Raji (cell line): Measurements from ENCODE around the gene KIAA0040.

Source experiments
- POLR2A ChIP-seq: IDR thresholded peaks from 2 replicates; pipeline ENCODE4 v1.6.1; 2011; ENCODE audit warnings: low read depth, low read length, control low read depth; ENCODE audit not compliant: insufficient read depth

The KIAA0040 gene

GRCh38 chr1:175136246-175136645, 56.3 kb downstream of the KIAA0040 start:
- no peak for TF ChIP-seq POLR2A

DNA sequence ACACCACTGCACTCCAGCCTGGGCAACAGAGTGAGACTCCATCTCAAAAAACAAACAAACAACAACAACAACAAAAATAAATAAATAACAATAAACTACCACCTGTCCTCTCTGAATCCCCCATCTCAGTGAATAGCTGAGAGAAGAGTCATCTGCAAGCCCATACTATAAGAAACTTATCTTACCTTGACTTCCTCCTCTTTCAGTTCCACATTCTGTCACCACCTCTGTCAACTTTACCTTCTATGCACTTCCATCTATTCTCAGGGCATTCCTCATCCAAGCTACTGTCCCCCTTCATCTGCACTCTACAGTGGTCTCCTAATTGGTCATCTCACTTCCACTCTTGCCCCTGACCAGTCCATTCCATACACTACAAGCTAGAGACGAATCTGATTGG, 58.1 kb downstream of the KIAA0040 start:
- TF ChIP-seq POLR2A, result no peak

- no peak for TF ChIP-seq POLR2A
Observed at GRCh38 chr1:175133673-175134435, 58.7 kb downstream of the KIAA0040 start.

- no peak for TF ChIP-seq POLR2A
Observed at GRCh38 chr1:175132436-175132835, 60.1 kb downstream of the KIAA0040 start.

GRCh38 chr1:175131095-175131494, 61.5 kb downstream of the KIAA0040 start:
- TF ChIP-seq POLR2A, result no peak

DNA sequence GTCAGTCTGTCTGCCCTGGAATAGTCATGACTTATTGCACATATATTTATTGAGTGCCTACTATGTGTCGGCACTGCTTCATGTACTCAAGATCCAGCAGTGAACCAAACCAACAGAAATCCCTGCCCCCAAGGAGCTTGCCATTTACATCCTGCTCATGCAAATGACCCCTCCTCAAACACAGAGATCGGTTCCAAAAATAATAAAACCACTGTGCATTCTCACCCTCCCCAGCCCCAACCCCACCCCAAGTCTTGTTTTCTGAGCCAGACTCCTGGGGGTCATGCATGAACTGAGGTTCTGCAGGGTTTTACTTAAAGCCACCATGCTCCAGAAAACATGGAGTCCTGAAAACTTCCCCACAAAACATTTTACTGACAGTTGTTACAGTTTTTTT, 61.9 kb downstream of the KIAA0040 start:
- TF ChIP-seq POLR2A, result no peak

DNA sequence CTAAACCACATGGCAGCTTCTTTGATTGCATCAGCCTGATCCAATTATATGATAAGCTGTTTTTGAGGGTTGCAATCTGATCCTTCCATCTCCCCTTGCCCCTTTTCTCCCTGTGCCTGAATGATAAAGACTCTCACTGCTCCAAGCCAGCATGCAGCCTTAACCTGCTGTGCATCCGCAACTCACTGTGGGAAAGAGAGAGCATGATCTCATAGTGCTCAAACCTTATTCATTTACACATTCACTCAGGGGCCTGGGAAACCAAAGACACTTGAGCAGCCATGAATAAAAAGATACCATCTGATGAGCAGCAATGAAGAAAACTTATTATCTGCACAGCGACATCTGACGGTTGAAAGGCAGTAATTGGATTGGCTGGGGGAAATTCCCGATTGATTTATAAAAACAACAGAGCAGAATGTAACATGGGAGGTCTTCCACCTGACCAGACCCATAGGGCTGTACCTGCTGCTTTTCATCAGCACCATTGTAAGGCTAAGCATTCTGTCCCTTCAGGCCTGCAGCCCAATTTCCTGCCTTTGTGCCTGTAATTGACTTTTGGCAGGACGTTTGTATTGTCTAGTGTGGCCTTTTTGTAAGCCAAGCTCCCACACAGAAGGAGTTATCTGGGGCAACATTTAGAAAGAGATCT, 62.5 kb downstream of the KIAA0040 start:
- no peak for TF ChIP-seq POLR2A

GRCh38 chr1:175129644-175129996, 63.0 kb downstream of the KIAA0040 start:
- no peak for TF ChIP-seq POLR2A

- TF ChIP-seq POLR2A, result no peak
Observed at GRCh38 chr1:175129182-175129581, 63.4 kb downstream of the KIAA0040 start.

GRCh38 chr1:175128523-175128922, 64.1 kb downstream of the KIAA0040 start:
- no peak for TF ChIP-seq POLR2A

DNA sequence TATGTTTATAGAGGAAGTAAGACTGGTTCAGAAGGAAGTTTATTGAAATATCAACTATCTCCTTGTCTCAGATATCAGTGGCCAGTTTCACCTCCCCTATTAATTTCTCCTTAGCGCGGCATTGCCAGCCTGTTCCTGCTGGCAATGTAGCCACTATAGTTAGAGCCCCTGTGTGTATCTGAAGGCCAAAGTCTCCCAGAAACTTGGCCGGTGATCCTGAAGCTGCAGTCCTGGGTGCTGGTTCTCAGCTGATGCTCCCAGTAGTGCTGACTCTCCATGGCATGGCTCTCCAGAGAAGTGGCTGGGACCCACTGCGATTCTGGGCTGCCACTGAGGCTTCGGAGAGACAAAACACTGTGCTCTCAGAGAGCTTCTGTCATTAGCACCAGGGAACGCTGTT, 65.0 kb downstream of the KIAA0040 start:
- TF ChIP-seq POLR2A, result no peak

DNA sequence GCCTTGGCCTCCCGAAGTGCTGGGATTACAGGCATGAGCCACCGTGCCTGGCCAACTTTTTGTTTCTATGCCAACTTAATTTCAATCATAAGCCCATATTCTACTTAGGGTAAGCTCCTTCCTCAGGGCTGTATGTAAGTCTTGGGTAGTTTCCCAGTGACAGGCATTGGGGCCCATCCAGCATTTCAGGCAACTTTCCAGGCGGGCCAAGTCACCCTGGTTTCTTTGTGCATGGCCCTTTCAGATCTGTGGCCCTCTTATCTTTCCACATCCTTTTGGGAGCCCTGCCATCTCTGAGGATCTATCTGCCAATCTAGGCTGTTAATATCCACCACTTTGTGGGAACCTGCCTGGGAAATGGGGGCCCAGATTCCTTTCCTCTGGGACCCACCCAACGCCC, 66.2 kb downstream of the KIAA0040 start:
- TF ChIP-seq POLR2A, result no peak

GRCh38 chr1:175124861-175125260, 67.7 kb downstream of the KIAA0040 start:
- TF ChIP-seq POLR2A, result no peak

- TF ChIP-seq POLR2A, result no peak
Observed at GRCh38 chr1:175120511-175120910, 72.1 kb downstream of the KIAA0040 start.

GRCh38 chr1:175118375-175119367, 73.9 kb downstream of the KIAA0040 start:
- no peak for TF ChIP-seq POLR2A
